Activated CD8-positive, alpha-beta memory T cell treated with anti-CD3 and anti-CD28 coated beads for 24 hours (primary cell): Measurements from ENCODE around the gene TKFC.

Experiments
- DNase-seq: peaks from one replicate; pipeline ENCODE4 v3.0.0-alpha.2; 2020

TKFC gene

GRCh38 chr11:61345954-61346843 lies 13.2 kb downstream of the TKFC start:
- no peak for DNase-seq

GRCh38 chr11:61347916-61348461 lies 15.0 kb downstream of the TKFC start:
- no peak for DNase-seq

- no peak for DNase-seq
These were observed 16.2 kb downstream of the TKFC start for GRCh38 chr11:61349189-61349751.

DNA sequence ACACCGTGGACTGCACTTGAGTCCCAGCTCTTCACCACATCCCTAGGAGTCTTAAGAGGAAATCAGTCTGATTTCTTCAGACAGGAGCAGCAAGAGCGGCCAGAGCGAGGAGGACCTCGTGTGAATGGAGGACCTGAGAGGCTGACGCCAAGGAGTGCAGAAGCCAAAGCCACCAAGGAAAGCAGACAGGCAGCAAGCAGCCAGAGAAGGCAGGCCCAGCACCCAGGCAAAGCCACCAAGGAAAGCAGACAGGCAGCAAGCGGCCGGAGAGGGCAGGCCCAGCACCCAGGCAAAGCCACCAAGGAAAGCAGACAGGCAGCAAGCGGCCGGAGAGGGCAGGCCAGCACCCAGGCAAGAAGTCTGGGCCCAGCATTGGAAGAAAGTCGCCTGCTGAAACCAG lies 16.9 kb downstream of the TKFC start:
- DNase-seq = no peak

DNA sequence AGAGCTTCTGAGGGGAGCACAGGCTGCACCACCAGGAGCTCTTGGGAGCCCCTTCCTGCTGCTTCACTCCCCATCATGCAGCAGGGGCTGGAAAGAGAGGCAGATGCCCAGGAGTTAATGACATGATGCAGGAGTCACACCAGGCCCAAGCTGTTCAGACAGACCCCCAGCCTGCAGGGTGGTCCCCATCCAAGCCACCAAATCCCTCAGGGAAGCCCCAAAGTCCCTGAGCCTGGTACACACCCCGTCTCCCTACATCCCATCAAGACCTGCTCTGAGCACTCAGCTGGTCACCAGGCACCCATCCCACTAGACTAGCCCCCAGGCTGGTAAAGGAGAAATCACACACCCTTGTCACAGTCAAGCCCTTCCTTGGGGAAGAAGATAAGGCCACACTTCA lies 17.3 kb downstream of the TKFC start:
- no peak for DNase-seq

GRCh38 chr11:61350803-61351202 lies 17.8 kb downstream of the TKFC start:
- DNase-seq = no peak

DNA sequence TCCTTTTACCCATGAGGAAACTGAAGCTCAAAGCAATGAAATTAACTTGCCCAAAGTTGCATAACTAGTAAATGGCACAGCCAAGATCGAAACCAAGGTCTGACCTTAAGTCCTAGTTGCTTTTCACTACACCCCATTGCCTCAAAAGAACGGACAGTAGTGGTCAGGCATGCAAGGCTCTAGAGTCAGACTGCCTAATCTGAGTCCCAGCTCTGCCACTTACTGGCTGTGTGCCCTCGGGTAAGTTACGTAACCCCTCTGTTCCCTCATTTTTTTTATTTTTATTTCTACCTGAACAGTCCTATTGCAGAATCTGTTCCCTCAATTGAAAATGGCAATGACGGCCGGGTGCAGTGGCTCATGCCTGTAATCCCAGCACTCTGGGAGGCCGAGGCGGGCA lies 19.0 kb downstream of the TKFC start:
- DNase-seq = no peak

DNA sequence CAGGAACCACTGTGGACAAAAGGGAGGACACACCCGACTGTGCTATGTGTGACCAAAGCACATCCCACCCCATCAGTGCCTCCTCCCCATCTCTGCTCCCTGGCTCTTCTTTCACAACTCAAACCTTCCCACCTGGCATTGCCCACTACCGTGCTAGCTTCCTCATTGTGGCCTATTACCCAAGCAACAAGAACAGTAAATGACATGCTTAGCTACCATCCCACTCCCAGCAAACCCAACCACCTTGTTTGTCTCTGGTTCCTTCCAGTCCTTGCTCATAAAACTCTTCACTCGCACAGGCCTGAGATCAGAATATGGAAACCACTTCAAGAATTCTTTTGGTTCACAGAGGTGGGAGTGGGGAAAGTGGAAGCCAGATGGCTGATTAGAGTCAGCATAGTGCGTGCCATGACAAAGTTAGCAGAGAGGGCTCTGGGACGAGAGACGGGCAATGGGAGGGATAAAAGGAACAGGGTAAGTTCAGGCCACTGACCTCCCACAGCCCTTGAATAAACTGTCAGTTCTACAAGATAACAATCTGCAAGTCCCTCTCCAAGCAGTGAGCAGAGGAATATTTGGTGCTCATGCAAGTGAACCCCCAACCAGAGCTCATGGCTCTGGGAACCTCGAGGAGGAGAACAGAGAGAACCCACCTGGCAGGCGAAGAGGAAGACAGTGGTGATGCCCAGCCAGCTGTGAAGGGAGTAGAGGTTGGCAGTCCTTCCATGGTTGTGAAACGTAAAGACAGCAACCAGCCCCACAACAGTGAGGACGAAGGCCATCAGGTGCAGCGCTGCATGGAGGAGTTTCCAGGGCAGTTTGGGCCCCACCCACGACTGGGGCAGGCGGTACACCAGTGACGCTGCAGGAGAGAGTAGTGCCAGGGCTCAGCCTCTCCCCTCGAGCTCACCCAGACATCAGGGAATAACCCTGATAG lies 20.4 kb downstream of the TKFC start:
- DNase-seq = no peak

- no peak for DNase-seq
These were observed 21.2 kb downstream of the TKFC start for GRCh38 chr11:61354208-61354607.

GRCh38 chr11:61356706-61357105 lies 23.7 kb downstream of the TKFC start:
- no peak for DNase-seq

GRCh38 chr11:61357233-61357893 lies 24.3 kb downstream of the TKFC start:
- DNase-seq = no peak

DNA sequence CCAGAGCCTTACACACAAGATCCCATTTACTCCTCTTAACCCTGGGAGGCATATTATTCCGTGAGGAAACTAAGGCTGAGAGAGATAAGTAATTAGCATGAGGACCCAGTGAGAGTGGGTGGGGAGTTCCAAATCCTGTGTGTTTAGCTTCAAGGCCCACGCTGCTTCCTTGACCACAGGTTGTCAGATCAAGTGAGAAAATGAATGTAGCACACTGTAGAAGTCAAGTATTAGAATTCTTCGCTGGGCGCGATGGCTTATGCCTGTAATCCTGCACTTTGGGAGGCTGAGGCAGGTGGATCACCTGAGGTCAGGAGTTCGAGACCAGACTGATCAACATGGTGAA lies 24.8 kb downstream of the TKFC start:
- DNase-seq = no peak

GRCh38 chr11:61358566-61358965 lies 25.5 kb downstream of the TKFC start:
- no peak for DNase-seq

GRCh38 chr11:61359516-61359915 lies 26.5 kb downstream of the TKFC start:
- DNase-seq = no peak

GRCh38 chr11:61361237-61361740 lies 28.3 kb downstream of the TKFC start:
- no peak for DNase-seq

DNA sequence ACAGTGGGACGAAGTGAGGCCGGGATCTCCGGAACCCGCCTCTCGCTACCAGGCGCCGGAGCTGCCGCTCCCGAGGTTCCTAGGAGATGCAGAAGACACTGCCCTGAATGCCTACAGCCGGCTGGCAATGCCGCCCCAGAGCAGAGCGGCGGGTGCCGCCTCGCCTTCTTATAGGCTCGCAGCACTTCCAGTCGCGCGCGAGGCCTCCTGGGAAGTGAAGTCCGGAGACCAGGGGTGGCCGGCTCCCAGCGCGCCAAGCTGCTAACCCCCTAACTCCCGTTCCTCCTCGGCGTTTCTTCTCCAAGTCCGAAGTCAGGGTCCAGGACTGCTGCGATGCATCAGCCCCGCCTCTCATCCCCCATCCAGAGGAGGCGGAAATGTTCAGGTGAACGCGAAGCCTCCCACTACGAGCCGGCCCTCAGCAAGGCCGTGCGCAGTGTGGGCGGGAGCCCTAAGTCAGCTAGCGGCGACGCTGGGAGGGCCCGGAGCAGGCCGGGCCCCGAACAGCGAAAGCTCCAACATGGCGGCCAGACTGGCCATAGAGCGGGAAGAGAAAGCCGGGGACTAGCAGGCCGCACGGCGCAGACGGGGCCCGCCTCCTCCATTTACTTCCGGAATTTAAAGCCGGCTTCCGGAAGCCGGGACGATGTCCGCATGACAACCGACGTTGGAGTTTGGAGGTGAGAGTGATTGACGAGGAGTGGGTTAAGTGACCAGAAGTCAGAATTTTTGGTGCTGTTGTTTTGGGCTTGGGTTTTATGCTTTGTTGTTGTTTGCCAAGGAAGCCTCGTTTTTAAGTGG lies 28.9 kb downstream of the TKFC start, which contains the start of the genes CYB561A3 and TMEM138:
CYB561A3 (minus strand) TSS at position 142 of the 801 bp plus-strand sequence. CDS start 5,169 bp downstream, outside the sequence.
TMEM138 (plus strand) TSS at position 634 of the 801 bp plus-strand sequence. CDS start 2,017 bp downstream, outside the sequence.
- DNase-seq = peak; percentile 94

DNA sequence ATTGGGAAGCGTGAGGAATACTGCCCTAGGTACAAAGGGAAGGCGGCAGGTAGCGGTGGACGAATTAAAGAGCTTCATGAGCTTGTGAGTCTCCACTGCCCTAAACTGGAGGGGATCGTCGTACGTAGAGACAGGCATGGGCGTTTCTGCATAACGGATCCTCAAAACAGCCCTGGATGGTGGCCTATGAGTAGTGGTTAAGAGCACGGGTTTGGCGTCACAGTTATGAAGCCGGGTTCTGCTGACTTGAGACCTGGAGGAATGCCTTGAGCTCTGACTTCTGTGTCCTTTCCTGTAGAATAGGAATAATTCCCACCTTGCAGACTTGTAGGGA lies 29.5 kb downstream of the TKFC start:
- no peak for DNase-seq

DNA sequence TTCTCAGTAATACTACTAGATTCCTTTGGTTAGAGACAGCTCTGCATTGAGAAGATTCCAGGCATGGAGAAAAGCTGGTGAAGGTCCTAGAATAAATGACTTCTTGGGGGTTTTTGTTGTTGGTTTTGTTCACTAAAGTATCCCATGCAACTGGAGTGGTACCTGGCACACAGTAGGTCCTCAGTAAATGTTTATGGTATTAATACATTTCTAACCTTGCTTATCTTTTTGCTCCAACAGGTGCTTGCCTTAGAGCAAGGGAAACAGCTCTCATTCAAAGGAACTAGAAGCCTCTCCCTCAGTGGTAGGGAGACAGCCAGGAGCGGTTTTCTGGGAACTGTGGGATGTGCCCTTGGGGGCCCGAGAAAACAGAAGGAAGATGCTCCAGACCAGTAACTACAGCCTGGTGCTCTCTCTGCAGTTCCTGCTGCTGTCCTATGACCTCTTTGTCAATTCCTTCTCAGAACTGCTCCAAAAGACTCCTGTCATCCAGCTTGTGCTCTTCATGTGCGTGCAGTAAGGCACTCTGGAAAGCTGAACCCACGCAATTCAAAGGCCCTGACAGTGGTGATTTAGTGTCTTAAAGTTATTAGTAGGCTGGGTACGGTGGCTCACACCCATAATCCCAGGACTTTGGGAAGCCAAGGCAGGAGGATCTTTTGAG lies 31.1 kb downstream of the TKFC start:
- no peak for DNase-seq

DNA sequence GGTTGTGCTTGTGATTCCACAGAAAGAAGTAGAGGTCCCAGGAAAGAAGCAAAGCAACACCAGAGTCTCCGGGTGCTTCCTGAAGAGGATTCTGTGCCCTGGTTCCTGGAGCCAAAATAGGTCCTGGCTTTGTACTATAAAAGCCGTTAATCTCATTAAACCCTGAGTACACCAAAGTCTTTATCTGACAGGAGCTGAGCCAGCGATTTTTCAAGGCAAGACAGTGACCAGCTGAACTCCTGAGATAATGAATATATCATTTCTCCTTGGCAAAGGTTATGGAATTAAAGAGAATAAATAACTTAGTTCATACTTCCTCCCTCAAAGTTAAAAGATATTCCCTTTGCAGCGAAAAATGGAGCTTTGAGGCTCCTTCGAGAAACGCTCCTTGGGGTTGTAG lies 34.4 kb downstream of the TKFC start:
- no peak for DNase-seq

DNA sequence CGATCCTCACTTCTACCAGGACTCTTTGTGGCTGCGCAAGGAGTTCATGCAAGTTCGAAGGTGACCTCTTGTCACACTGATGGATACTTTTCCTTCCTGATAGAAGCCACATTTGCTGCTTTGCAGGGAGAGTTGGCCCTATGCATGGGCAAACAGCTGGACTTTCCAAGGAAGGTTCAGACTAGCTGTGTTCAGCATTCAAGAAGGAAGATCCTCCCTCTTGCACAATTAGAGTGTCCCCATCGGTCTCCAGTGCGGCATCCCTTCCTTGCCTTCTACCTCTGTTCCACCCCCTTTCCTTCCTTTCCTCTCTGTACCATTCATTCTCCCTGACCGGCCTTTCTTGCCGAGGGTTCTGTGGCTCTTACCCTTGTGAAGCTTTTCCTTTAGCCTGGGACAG lies 35.6 kb downstream of the TKFC start:
- no peak for DNase-seq
